Smooth muscle cell (in vitro differentiated cells): ENCODE data around the gene BTBD9. TPM values are rescaled to one million over a fixed set of nuclear protein-coding genes. Genes with fewer than 3 reads are reported as not detected.

ENCODE experiments used
- DNase-seq: peaks from one replicate; lab custom pipeline; 2025; ENCODE audit not compliant: unreplicated experiment; lab: John Stamatoyannopoulos, UW
- H2AFZ ChIP-seq: fragments of 200-600 bp; sonication (generic); 2 replicates; pipeline ENCODE4 v1.6.0; 2016; ENCODE audit warnings: antibody characterized with exemption, low read depth, mild to moderate bottlenecking
- H3F3A ChIP-seq: fragments of 200-600 bp; sonication (generic); 2 replicates; pipeline ENCODE4 v1.6.0; 2017; ENCODE audit warnings: antibody characterized with exemption, low read depth
- H3K27ac ChIP-seq: fragments of 200-600 bp; sonication (generic); 2 replicates; pipeline ENCODE4 v1.5.1; 2016; ENCODE audit warnings: low read depth, mild to moderate bottlenecking
- H3K27me3 ChIP-seq: fragments of 200-600 bp; sonication (generic); 2 replicates; pipeline ENCODE4 v1.6.1; 2016; ENCODE audit warnings: low read depth, mild to moderate bottlenecking
- H3K36me3 ChIP-seq: fragments of 200-600 bp; sonication (generic); 2 replicates; pipeline ENCODE4 v1.5.1; 2016; ENCODE audit warnings: low read depth
- H3K4me1 ChIP-seq: fragments of 200-600 bp; sonication (generic); 2 replicates; pipeline ENCODE4 v1.5.1; 2016; ENCODE audit warnings: low read depth
- H3K4me2 ChIP-seq: fragments of 200-600 bp; sonication (generic); 2 replicates; pipeline ENCODE4 v1.6.0; 2016; ENCODE audit warnings: mild to moderate bottlenecking
- H3K4me3 ChIP-seq: fragments of 200-600 bp; sonication (generic); 2 replicates; pipeline ENCODE4 v1.5.1; 2016; ENCODE audit warnings: mild to moderate bottlenecking
- H3K79me2 ChIP-seq: fragments of 200-600 bp; sonication (generic); 2 replicates; pipeline ENCODE4 v1.6.0; 2016; ENCODE audit warnings: low read depth, mild to moderate bottlenecking
- H3K9ac ChIP-seq: fragments of 200-600 bp; sonication (generic); 2 replicates; pipeline ENCODE4 v1.6.0; 2016; ENCODE audit warnings: low read depth
- H3K9me3 ChIP-seq: fragments of 200-600 bp; sonication (generic); replicated peaks from 2 replicates; pipeline ENCODE4 v1.5.1; 2016; ENCODE audit warnings: low read depth
- H4K20me1 ChIP-seq: fragments of 200-600 bp; sonication (generic); 2 replicates; pipeline ENCODE4 v1.6.0; 2016; ENCODE audit warnings: low read depth
- CTCF ChIP-seq: fragments of 200-600 bp; sonication (generic); IDR thresholded peaks from 2 replicates; pipeline ENCODE4 v1.5.1; 2017; ENCODE audit warnings: borderline replicate concordance, mild to moderate bottlenecking, antibody characterized with exemption; ENCODE audit not compliant: insufficient read depth, poor library complexity, severe bottlenecking
- WGBS: methylation state at CpG from one replicate; pipeline ENCODE4 v1.1.7; 2016; ENCODE audit warnings: low lambda C conversion rate; 5-methylcytosine and 5-hydroxymethylcytosine counted together
- polyA plus RNA-seq: library from polyadenylated mRNA; unstranded; fragments of >200 nt; fragmentation: Nextera tagmentation; extraction: Ambion mirVana; gene quantifications from 2 replicates; pipeline ENCODE4 v1.2.1, GENCODE V29; 2016
- total RNA-seq: library from RNA; depleted of rRNA; stranded (reverse); fragments of >200 nt; gene quantifications from 2 replicates; pipeline ENCODE4 v1.2.3, GENCODE V29; 2014

The BTBD9 gene
- total and polyA plus RNA-seq, 2 experiments from 2014 or later = 5.6 to 12.5 TPM

GRCh38 chr6:38266921-38267354 is 372.8 kb downstream of the BTBD9 start:
- Histone ChIP-seq H3K79me2 (no peaks in the 10 kb centered on the region), H3K9ac (no peak overlapping the region), H3K4me2 (no peak overlapping the region), H3K27me3 (no peaks in the 10 kb centered on the region), H3K4me3 (no peak overlapping the region), H3K9me3 (no peaks in the 10 kb centered on the region), H2AFZ (no peak overlapping the region), H3K27ac (no peak overlapping the region), H4K20me1 (no peaks in the 10 kb centered on the region), H3K4me1 (peaks cover 22% of the 10 kb centered on the region), H3K36me3 (no peaks in the 10 kb centered on the region), H3F3A (no peaks in the 10 kb centered on the region)
- no peak for TF ChIP-seq CTCF
- no peak for DNase-seq
- WGBS = 53% methylated on average over 7 of the region's 7 CpGs

- Histone ChIP-seq H3K4me2 (no peak overlapping the region), H3K79me2 (no peaks in the 10 kb centered on the region), H3K4me3 (no peak overlapping the region), H3K9me3 (no peaks in the 10 kb centered on the region), H4K20me1 (no peaks in the 10 kb centered on the region), H3F3A (no peaks in the 10 kb centered on the region), H3K27ac (no peak overlapping the region), H3K27me3 (no peaks in the 10 kb centered on the region), H2AFZ (no peak overlapping the region), H3K4me1 (peaks cover 30% of the 10 kb centered on the region), H3K9ac (no peak overlapping the region), H3K36me3 (no peaks in the 10 kb centered on the region)
- WGBS = 59% methylated on average over 8 of the region's 8 CpGs
- no peak for TF ChIP-seq CTCF
- no peak for DNase-seq
These were observed 375.1 kb downstream of the BTBD9 start for GRCh38 chr6:38264605-38265004.

GRCh38 chr6:38262609-38263008 is 377.1 kb downstream of the BTBD9 start:
- Histone ChIP-seq H3K4me1 (peaks cover 30% of the 10 kb centered on the region), H2AFZ (no peak overlapping the region), H3F3A (no peaks in the 10 kb centered on the region), H3K36me3 (no peaks in the 10 kb centered on the region), H3K9me3 (no peaks in the 10 kb centered on the region), H3K4me3 (no peak overlapping the region), H3K9ac (no peak overlapping the region), H3K4me2 (peak overlapping the region; percentile 66), H3K27me3 (no peaks in the 10 kb centered on the region), H4K20me1 (no peaks in the 10 kb centered on the region), H3K27ac (peak overlapping the region; percentile 85), H3K79me2 (no peaks in the 10 kb centered on the region)
- 48% methylated on average over 2 of the region's 2 CpGs for WGBS
- DNase-seq = no peak
- TF ChIP-seq CTCF = no peak

- DNase-seq = no peak
- Histone ChIP-seq H3K27ac (peak overlapping the region; percentile 85), H3K27me3 (no peaks in the 10 kb centered on the region), H3K79me2 (no peaks in the 10 kb centered on the region), H3K9me3 (no peaks in the 10 kb centered on the region), H3K4me1 (peaks cover 30% of the 10 kb centered on the region), H3K9ac (peak overlapping the region; percentile 15), H2AFZ (no peak overlapping the region), H4K20me1 (no peaks in the 10 kb centered on the region), H3K4me2 (peak overlapping the region; percentile 66), H3K36me3 (no peaks in the 10 kb centered on the region), H3F3A (no peaks in the 10 kb centered on the region), H3K4me3 (no peak overlapping the region)
- WGBS = 21% methylated on average over 1 of the region's 1 CpG
- TF ChIP-seq CTCF = no peak
These were observed 377.7 kb downstream of the BTBD9 start for GRCh38 chr6:38262026-38262425.
